HL-60 (cell line): ENCODE measurements around the gene KIF26A.

Source experiments
- DNase-seq, 2 experiments: peaks; one replicate each; pipeline ENCODE4 v3.0.0-alpha.2; 2010 to 2020; ENCODE audit warnings: low read depth in 1 of 2, low spot score in 1 of 2
- H3K27ac ChIP-seq: fragments of 250-450 bp; sonication (Bioruptor Pico); replicated peaks from 2 replicates; pipeline ENCODE4 v1.5.1; 2020; ENCODE audit warnings: mild to moderate bottlenecking, moderate library complexity
- H3K27me3 ChIP-seq: fragments of 250-450 bp; sonication (Bioruptor Pico); 2 replicates; pipeline ENCODE4 v1.5.1; 2021; ENCODE audit warnings: mild to moderate bottlenecking, moderate library complexity; ENCODE audit not compliant: insufficient read depth, poor library complexity, severe bottlenecking
- H3K4me3 ChIP-seq: replicated peaks from 2 replicates; pipeline ENCODE4 v1.5.1; 2011; ENCODE audit warnings: mild to moderate bottlenecking, control low read depth, low read length; ENCODE audit not compliant: insufficient read depth
- GABPA ChIP-seq: IDR thresholded peaks from 2 replicates; pipeline ENCODE4 v1.6.1; 2012; ENCODE audit warnings: low read depth
- POLR2AphosphoS5 ChIP-seq: IDR thresholded peaks from 2 replicates; pipeline ENCODE4 v1.6.1; 2012; ENCODE audit warnings: low read depth
- SPI1 ChIP-seq: IDR thresholded peaks from 2 replicates; pipeline ENCODE4 v1.6.1; 2012; ENCODE audit warnings: low read depth, mild to moderate bottlenecking, borderline replicate concordance
- TF ChIP-seq, protein P1 (sequence below): IDR thresholded peaks from 2 replicates; pipeline ENCODE4 v1.6.1; 2012; ENCODE audit warnings: low read depth; ENCODE audit not compliant: insufficient replicate concordance
- TF ChIP-seq, protein P2 (sequence below): IDR thresholded peaks from one replicate; pipeline ENCODE4 v1.5.1; 2011; ENCODE audit warnings: low read length, control low read depth, inconsistent platforms; ENCODE audit not compliant: insufficient read depth

Gene KIF26A

DNA sequence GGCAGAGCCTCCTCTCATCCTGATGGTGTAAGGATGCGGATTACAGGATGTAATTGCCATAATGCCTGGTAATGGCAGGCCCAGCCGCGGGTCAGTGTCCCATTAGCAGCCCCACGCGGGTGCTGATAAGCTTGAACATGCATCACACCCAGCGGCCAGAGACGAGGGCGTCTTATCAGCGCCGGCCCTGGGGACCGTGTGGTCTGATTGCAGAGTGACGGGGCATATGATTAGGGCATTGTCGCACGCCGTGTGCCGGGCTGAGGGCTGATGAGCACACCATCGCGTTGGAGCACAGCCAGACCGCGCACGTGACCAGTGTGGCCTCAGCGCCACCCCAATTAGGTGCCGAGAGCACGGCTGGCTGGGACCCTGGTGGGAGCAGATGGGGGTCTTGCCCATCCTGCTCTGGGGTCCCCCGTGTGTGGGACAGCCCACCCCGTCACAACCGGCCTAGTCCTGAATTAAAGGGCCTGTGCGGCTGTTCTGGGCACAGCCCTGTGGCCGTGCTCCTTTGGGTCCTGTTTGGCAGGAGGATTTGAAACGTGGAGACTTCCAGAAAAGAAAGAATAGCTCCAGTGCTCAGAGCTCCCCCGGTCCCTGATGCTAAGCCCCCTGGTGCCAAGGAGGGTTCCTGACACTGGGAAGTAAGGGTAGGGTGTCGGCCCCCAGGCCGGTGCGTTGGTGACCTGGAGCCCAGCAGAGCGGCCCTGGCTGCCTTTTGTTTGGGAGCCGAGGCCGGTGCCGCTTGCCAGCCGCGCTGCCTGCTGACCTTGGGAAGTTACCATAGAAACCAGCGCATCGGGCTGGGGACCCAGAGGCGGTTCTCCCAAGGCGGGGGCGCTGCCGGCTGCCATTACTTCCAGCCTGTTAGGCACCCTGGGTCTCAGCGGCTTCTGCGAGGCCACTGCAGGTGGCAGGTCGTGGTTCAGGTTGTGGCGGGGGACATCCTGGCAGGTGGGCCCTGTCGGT, 20.7 kb downstream of the KIF26A start:
- TF ChIP-seq, protein P1, sequence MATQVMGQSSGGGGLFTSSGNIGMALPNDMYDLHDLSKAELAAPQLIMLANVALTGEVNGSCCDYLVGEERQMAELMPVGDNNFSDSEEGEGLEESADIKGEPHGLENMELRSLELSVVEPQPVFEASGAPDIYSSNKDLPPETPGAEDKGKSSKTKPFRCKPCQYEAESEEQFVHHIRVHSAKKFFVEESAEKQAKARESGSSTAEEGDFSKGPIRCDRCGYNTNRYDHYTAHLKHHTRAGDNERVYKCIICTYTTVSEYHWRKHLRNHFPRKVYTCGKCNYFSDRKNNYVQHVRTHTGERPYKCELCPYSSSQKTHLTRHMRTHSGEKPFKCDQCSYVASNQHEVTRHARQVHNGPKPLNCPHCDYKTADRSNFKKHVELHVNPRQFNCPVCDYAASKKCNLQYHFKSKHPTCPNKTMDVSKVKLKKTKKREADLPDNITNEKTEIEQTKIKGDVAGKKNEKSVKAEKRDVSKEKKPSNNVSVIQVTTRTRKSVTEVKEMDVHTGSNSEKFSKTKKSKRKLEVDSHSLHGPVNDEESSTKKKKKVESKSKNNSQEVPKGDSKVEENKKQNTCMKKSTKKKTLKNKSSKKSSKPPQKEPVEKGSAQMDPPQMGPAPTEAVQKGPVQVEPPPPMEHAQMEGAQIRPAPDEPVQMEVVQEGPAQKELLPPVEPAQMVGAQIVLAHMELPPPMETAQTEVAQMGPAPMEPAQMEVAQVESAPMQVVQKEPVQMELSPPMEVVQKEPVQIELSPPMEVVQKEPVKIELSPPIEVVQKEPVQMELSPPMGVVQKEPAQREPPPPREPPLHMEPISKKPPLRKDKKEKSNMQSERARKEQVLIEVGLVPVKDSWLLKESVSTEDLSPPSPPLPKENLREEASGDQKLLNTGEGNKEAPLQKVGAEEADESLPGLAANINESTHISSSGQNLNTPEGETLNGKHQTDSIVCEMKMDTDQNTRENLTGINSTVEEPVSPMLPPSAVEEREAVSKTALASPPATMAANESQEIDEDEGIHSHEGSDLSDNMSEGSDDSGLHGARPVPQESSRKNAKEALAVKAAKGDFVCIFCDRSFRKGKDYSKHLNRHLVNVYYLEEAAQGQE = no peak
- TF ChIP-seq, protein P2, sequence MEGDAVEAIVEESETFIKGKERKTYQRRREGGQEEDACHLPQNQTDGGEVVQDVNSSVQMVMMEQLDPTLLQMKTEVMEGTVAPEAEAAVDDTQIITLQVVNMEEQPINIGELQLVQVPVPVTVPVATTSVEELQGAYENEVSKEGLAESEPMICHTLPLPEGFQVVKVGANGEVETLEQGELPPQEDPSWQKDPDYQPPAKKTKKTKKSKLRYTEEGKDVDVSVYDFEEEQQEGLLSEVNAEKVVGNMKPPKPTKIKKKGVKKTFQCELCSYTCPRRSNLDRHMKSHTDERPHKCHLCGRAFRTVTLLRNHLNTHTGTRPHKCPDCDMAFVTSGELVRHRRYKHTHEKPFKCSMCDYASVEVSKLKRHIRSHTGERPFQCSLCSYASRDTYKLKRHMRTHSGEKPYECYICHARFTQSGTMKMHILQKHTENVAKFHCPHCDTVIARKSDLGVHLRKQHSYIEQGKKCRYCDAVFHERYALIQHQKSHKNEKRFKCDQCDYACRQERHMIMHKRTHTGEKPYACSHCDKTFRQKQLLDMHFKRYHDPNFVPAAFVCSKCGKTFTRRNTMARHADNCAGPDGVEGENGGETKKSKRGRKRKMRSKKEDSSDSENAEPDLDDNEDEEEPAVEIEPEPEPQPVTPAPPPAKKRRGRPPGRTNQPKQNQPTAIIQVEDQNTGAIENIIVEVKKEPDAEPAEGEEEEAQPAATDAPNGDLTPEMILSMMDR = no peak
- TF ChIP-seq SPI1 = no peak
- TF ChIP-seq POLR2AphosphoS5 = no peak
- no peak for TF ChIP-seq GABPA
- DNase-seq = no peak
- Histone ChIP-seq H3K4me3 (no peak overlapping the region), H3K27me3 (no peaks in the 10 kb centered on the region), H3K27ac (no peak overlapping the region)

DNA sequence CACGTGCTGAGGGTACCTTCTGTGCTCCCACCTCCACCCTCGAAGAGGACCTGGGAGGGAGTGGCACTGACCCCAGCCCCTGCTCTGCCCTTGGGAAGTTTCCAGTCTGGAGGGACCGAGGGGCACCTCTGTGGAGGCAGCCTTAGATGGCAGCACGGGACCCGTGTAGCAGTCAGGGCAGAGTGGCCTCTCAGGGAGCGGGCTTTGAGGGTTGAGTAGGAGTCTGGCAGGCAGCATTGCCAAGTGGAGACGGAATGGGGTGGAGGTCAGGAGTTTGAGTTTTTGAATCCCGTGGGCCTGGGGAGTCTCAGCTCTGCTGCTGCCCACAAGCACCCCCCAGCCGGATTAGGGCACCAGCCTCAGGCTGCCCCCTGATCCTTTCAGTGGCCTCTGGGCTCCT, 21.6 kb downstream of the KIF26A start:
- no peak overlapping the region for H3K27ac ChIP-seq
- TF ChIP-seq SPI1 (no peak), GABPA (no peak), POLR2AphosphoS5 (no peak)
- TF ChIP-seq, protein P2 = no peak
- TF ChIP-seq, protein P1 = no peak
- H3K4me3 ChIP-seq = no peak overlapping the region
- no peak for DNase-seq
- H3K27me3 ChIP-seq = no peaks in the 10 kb centered on the region

DNA sequence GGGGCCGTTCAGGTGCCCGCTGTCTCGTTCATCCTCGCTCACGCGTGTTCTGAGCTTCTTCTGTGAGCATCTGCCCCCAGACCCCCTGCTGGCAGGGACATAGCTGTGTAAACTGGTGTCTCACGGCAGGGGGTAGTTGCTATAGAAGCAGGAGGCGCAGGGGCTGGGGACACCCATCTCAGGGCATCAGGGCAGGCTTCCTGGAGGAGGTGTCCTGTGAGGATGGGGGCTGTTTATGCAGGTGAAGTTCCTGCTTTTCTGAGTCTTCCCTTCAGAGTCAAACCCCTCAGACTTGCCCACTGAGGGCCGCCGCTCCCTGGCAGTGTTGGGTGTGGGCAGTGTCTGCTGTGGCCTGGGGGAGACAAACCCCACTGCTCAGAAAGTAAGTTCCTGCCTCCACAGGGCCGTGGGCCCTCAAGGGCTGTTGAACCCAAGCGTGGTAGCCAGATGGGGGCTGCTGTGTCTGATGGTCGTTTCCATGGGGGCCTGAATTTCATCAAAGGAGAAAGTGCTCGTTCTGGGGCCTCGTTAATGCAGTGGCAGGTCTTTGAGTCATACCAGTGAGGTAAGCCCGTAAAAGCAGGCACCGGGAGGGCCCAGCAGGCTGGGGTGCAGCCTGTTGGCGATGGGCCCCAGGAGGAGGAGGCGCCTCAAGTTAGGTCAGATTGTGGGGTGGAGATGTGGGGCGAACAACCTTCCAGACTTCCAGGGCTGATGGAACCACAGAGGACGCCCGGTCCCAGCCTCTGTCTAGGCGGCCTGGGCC, 23.4 kb downstream of the KIF26A start:
- no peak overlapping the region for H3K4me3 ChIP-seq
- H3K27ac ChIP-seq = no peak overlapping the region
- TF ChIP-seq, protein P2 = no peak
- TF ChIP-seq SPI1 = no peak
- no peak for TF ChIP-seq POLR2AphosphoS5
- TF ChIP-seq, protein P1 = no peak
- no peak for TF ChIP-seq GABPA
- no peaks in the 10 kb centered on the region for H3K27me3 ChIP-seq
- DNase-seq = no peak
